ENCODE data around the gene EVI5.

- no peak for TF ChIP-seq EZH2 (IDR thresholded peaks at IDR 0.05; ENCODE audit: borderline replicate concordance, low read length)
- TF ChIP-seq CTCF (IDR thresholded peaks at IDR 0.05; ENCODE audit: low read length): peak; percentile 49
Observed at GRCh38 chr1:92599184-92599583, 185.7 kb downstream of the EVI5 start.

Data from OCI-LY1 (cell line).